Choroid plexus epithelial cell (primary cell): Measurements from ENCODE around the gene CHD6.

Source experiments
- DNase-seq: peaks from one replicate; pipeline ENCODE4 v3.0.0-alpha.2; 2010; ENCODE audit warnings: low read depth
- H3K4me3 ChIP-seq: 2 replicates; pipeline ENCODE4 v1.5.1; 2011; ENCODE audit warnings: low read depth, mild to moderate bottlenecking, control low read depth, low read length, moderate library complexity
- TF ChIP-seq, protein P1 (sequence below): conservative IDR thresholded peaks from 2 replicates; pipeline ENCODE4 v1.5.1; 2011; ENCODE audit warnings: low read depth, mild to moderate bottlenecking, control low read depth, inconsistent platforms, low read length, moderate library complexity

CHD6 gene

GRCh38 chr20:41622584-41622983 lies 4.4 kb upstream of the CHD6 start:
- no peak overlapping the region for H3K4me3 ChIP-seq
- DNase-seq: no peak
- TF ChIP-seq, protein P1, sequence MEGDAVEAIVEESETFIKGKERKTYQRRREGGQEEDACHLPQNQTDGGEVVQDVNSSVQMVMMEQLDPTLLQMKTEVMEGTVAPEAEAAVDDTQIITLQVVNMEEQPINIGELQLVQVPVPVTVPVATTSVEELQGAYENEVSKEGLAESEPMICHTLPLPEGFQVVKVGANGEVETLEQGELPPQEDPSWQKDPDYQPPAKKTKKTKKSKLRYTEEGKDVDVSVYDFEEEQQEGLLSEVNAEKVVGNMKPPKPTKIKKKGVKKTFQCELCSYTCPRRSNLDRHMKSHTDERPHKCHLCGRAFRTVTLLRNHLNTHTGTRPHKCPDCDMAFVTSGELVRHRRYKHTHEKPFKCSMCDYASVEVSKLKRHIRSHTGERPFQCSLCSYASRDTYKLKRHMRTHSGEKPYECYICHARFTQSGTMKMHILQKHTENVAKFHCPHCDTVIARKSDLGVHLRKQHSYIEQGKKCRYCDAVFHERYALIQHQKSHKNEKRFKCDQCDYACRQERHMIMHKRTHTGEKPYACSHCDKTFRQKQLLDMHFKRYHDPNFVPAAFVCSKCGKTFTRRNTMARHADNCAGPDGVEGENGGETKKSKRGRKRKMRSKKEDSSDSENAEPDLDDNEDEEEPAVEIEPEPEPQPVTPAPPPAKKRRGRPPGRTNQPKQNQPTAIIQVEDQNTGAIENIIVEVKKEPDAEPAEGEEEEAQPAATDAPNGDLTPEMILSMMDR: no peak

GRCh38 chr20:41621971-41622370 lies 3.8 kb upstream of the CHD6 start:
- TF ChIP-seq, protein P1: no peak
- no peak for DNase-seq

DNA sequence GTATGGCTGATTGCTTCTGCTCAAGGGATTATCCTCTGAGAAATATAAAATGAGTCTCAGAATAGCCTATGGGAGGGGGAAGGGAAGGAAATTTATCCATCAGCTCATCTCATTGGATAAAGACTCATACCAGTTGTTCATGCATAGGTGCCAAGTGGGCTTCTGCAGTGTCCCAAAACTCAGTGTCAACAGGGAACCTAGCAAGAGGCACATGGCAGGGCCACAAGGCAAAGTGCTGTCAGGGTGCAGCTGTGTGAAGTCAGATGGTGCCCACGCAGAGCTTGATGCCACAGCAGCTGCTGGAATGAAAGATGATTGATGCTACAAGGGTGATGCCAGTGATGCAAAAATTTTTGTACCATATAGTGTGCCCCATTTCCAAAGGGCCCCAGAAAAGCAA lies 3.2 kb upstream of the CHD6 start:
- no peak overlapping the region for H3K4me3 ChIP-seq
- TF ChIP-seq, protein P1: no peak
- DNase-seq: no peak

More at GRCh38 chr20:41621971-41622370, 3.8 kb upstream of the CHD6 start:
- no peak overlapping the region for H3K4me3 ChIP-seq

DNA sequence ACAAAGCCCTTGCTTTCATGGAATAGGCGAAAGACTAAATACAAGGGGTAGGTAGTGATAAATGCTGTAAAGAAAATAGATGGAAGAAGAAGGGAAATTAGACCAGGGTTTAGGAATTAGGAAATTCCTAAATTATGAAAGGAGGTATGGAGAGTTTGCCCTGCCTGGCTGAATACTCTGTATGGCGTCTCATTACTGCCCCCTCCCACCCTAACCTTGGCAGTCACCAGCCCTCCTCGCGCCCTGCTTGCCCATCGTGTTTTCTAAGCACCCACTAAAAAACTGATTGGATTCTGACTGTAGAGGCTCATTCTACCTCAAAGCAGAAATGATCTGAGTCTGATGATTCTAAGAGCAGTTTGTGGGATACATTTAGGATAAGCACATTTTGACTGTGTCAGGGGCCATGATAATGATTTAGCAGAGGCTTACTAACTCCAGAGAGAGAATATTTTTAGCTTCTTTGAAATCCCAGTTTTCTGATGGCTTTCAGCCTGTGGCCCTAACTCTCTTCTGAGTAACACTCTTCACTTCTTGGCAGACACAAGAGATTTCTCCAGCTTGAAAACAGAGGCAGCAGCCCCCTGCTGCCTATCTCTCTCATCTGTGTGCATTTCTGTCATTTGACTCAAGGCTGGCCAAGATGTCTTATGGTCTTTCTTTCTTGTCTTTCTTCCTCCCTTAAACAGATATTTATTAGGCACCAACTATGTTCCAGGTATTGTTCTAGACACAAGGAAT lies 1.4 kb upstream of the CHD6 start:
- no peak overlapping the region for H3K4me3 ChIP-seq
- TF ChIP-seq, protein P1: peak; percentile 36
- peak; percentile 55 for DNase-seq

DNA sequence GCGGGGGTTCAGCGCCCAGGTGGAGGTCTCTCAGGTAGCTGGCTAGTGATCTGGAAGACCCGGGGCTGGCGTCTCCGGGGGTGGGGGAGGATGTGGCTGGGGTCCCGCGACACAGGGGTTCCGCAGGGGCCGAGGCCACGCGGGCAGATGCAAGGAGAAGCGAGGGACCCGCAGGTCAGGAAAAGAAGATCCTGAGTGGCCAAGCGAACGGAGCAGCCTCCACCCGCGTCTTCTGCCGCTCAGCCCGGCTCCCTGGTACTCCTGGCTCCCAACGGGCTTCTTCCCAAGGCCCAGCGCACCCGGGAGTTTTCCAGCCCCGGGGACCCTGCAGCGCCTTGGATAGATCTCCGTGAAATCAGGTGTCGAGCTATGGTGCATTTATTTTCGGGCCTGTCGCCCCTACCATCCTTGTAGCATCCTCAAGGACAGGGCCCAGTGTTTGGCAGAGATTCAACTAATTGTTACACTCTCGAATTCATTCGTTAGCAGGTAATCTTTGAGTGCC lies 682 bp upstream of the CHD6 start:
- DNase-seq: no peak
- peak overlapping the region; percentile 77 for H3K4me3 ChIP-seq
- TF ChIP-seq, protein P1: no peak

GRCh38 chr20:41617059-41617901 lies 897 bp downstream of the CHD6 start:
- TF ChIP-seq, protein P1: no peak

More at GRCh38 chr20:41617059-41617901, 897 bp downstream of the CHD6 start:
- peak; percentile 49 for DNase-seq
- H3K4me3 ChIP-seq: peak overlapping the region; percentile 77
